Mesendoderm (in vitro differentiated cells): ENCODE measurements around the gene ARHGEF1. TPM values are rescaled to one million over a fixed set of nuclear protein-coding genes. Genes with fewer than 3 reads are reported as not detected.

ENCODE experiments used
- DNase-seq: peaks from one replicate; pipeline ENCODE4 v3.0.0; 2013
- H2AK5ac ChIP-seq: 2 replicates; pipeline ENCODE4 v1.6.1; 2013; ENCODE audit warnings: low read length, inconsistent platforms
- H2BK120ac ChIP-seq: 2 replicates; pipeline ENCODE4 v1.6.1; 2013; ENCODE audit warnings: low read depth, mild to moderate bottlenecking, low read length, moderate library complexity, mixed read lengths
- H2BK15ac ChIP-seq: replicated peaks from 2 replicates; pipeline ENCODE4 v1.6.1; 2013; ENCODE audit warnings: low read depth, mild to moderate bottlenecking, moderate library complexity
- H2BK5ac ChIP-seq: 2 replicates; pipeline ENCODE4 v1.6.1; 2013; ENCODE audit warnings: low read length, inconsistent platforms
- H3K18ac ChIP-seq: 2 replicates; pipeline ENCODE4 v1.6.1; 2013; ENCODE audit warnings: mild to moderate bottlenecking, low read length, mixed read lengths
- H3K23ac ChIP-seq: one replicate; pipeline ENCODE4 v1.6.1; 2013; ENCODE audit warnings: low read length
- H3K27ac ChIP-seq: 2 replicates; pipeline ENCODE4 v1.5.1; 2013; ENCODE audit warnings: low read depth, mild to moderate bottlenecking, inconsistent platforms, low read length, moderate library complexity
- H3K27me3 ChIP-seq: 2 replicates; pipeline ENCODE4 v1.6.1; 2013; ENCODE audit warnings: low read length, control low read depth, mild to moderate bottlenecking, inconsistent platforms; ENCODE audit not compliant: insufficient read depth, poor library complexity
- H3K36me3 ChIP-seq: 2 replicates; pipeline ENCODE4 v1.6.1; 2013; ENCODE audit warnings: low read length, inconsistent platforms; ENCODE audit not compliant: control insufficient read depth, insufficient read depth
- H3K4ac ChIP-seq: one replicate; pipeline ENCODE4 v1.6.1; 2013; ENCODE audit warnings: low read depth, mild to moderate bottlenecking, low read length, moderate library complexity
- H3K4me1 ChIP-seq: 2 replicates; pipeline ENCODE4 v1.6.1; 2013; ENCODE audit warnings: low read depth, low read length, inconsistent platforms; ENCODE audit not compliant: control insufficient read depth
- H3K4me2 ChIP-seq: 2 replicates; pipeline ENCODE4 v1.6.1; 2013; ENCODE audit warnings: low read length
- H3K4me3 ChIP-seq: 2 replicates; pipeline ENCODE4 v1.5.1; 2013; ENCODE audit warnings: mild to moderate bottlenecking, low read length
- H3K56ac ChIP-seq: one replicate; pipeline ENCODE4 v1.6.1; 2013; ENCODE audit warnings: low read length
- H3K79me1 ChIP-seq: 2 replicates; pipeline ENCODE4 v1.6.1; 2013; ENCODE audit warnings: low read length, inconsistent platforms
- H3K79me2 ChIP-seq: 2 replicates; pipeline ENCODE4 v1.6.1; 2013; ENCODE audit warnings: mild to moderate bottlenecking, low read length; ENCODE audit not compliant: control insufficient read depth, insufficient read depth
- H3K9ac ChIP-seq: 2 replicates; pipeline ENCODE4 v1.6.1; 2013; ENCODE audit warnings: low read length, inconsistent platforms
- H4K5ac ChIP-seq: one replicate; pipeline ENCODE4 v1.6.1; 2013; ENCODE audit warnings: low read length
- H4K8ac ChIP-seq: one replicate; pipeline ENCODE4 v1.6.1; 2013; ENCODE audit warnings: low read depth, mild to moderate bottlenecking, control low read depth, low read length, moderate library complexity
- WGBS: extraction: QIAGEN DNeasy Blood & Tissue Kit; methylation state at CpG from one replicate; pipeline ENCODE4 v1.1.7; 2013; ENCODE audit warnings: low lambda C conversion rate, missing lambda C conversion rate; ENCODE audit not compliant: insufficient coverage; ENCODE audit errors: extremely low coverage; 5-methylcytosine and 5-hydroxymethylcytosine counted together
- polyA plus RNA-seq, 2 experiments: library from polyadenylated mRNA; stranded (reverse); fragments of 200-250 nt; gene quantifications; one replicate each; pipeline ENCODE4 v1.2.3, GENCODE V29; 2013

ARHGEF1 gene
- polyA plus RNA-seq (2013, experiment 1 of 2) = 38.0 TPM
- polyA plus RNA-seq (2013, experiment 2 of 2) = 36.4 TPM

GRCh38 chr19:41882568-41883462 is at the start of gene ARHGEF1:
TSS of gene ARHGEF1 (plus strand) at chr19:41883184. CDS start at chr19:41888083, 4,899 bp downstream.
- no peak within 1 kb of the TSS for H2BK5ac ChIP-seq
- DNase-seq = no peak
- H2BK15ac ChIP-seq = no peak within 1 kb of the TSS
- no peaks in the 10 kb centered on the region for H3K27me3 ChIP-seq
- H4K8ac ChIP-seq = peak within 1 kb of the TSS; percentile 68
- H2AK5ac ChIP-seq = peak within 1 kb of the TSS; percentile 71
- H3K27ac ChIP-seq = no peak within 1 kb of the TSS
- H3K4ac ChIP-seq = peak within 1 kb of the TSS; percentile 76
- peak within 1 kb of the TSS; percentile 93 for H3K4me3 ChIP-seq
- H2BK120ac ChIP-seq = no peak within 1 kb of the TSS
- peak within 1 kb of the TSS; percentile 83 for H3K9ac ChIP-seq
- H3K23ac ChIP-seq = no peak within 1 kb of the TSS
- H3K79me2 ChIP-seq = peaks cover 4% of the 10 kb centered on the region
- H3K79me1 ChIP-seq = peaks cover 7% of the 10 kb centered on the region
- peak within 1 kb of the TSS; percentile 90 for H3K56ac ChIP-seq
- no peaks in the 10 kb centered on the region for H3K36me3 ChIP-seq
- H3K18ac ChIP-seq = peak within 1 kb of the TSS; percentile 88
- peak within 1 kb of the TSS; percentile 95 for H3K4me2 ChIP-seq
- WGBS = no CpG with 5 or more reads among the region's 80 CpGs
- no peak within 1 kb of the TSS for H4K5ac ChIP-seq
- H3K4me1 ChIP-seq = peaks cover 10% of the 10 kb centered on the region

GRCh38 chr19:41837981-41838708 is 44.8 kb upstream of the ARHGEF1 start:
- Histone ChIP-seq H3K79me1 (no peaks in the 10 kb centered on the region), H2AK5ac (no peak overlapping the region), H4K5ac (no peak overlapping the region), H3K4ac (no peak overlapping the region), H3K9ac (no peak overlapping the region), H3K4me2 (no peak overlapping the region), H3K4me3 (no peak overlapping the region), H3K27ac (no peak overlapping the region), H3K23ac (no peak overlapping the region), H3K18ac (no peak overlapping the region), H3K56ac (no peak overlapping the region), H3K27me3 (no peaks in the 10 kb centered on the region), H3K79me2 (no peaks in the 10 kb centered on the region), H2BK15ac (no peak overlapping the region), H3K36me3 (no peaks in the 10 kb centered on the region), H3K4me1 (no peaks in the 10 kb centered on the region), H2BK5ac (no peak overlapping the region), H2BK120ac (no peak overlapping the region), H4K8ac (no peak overlapping the region)
- DNase-seq = no peak
- WGBS = no CpG with 5 or more reads among the region's 13 CpGs

- H3K27me3 ChIP-seq = no peaks in the 10 kb centered on the region
- no CpG with 5 or more reads among the region's 2 CpGs for WGBS
These were observed 43.8 kb upstream of the ARHGEF1 start for GRCh38 chr19:41839211-41839610.

GRCh38 chr19:41843371-41843770 is 39.6 kb upstream of the ARHGEF1 start:
- Histone ChIP-seq H3K56ac (no peak overlapping the region), H3K79me2 (no peaks in the 10 kb centered on the region), H4K5ac (no peak overlapping the region), H3K4me1 (no peaks in the 10 kb centered on the region), H3K4me2 (no peak overlapping the region), H3K79me1 (no peaks in the 10 kb centered on the region), H3K36me3 (no peaks in the 10 kb centered on the region), H4K8ac (no peak overlapping the region), H3K4ac (no peak overlapping the region), H2BK120ac (no peak overlapping the region), H3K18ac (no peak overlapping the region), H2BK5ac (no peak overlapping the region), H3K4me3 (no peak overlapping the region), H3K23ac (no peak overlapping the region), H2BK15ac (no peak overlapping the region), H3K9ac (no peak overlapping the region), H2AK5ac (no peak overlapping the region), H3K27ac (no peak overlapping the region), H3K27me3 (no peaks in the 10 kb centered on the region)
- WGBS = no CpG with 5 or more reads among the region's 7 CpGs
- DNase-seq = no peak

More at GRCh38 chr19:41839211-41839610, 43.8 kb upstream of the ARHGEF1 start:
- no peaks in the 10 kb centered on the region for H3K79me1 ChIP-seq
- H3K36me3 ChIP-seq = no peaks in the 10 kb centered on the region
- H3K4ac ChIP-seq = no peak overlapping the region
- no peak overlapping the region for H4K8ac ChIP-seq
- H4K5ac ChIP-seq = no peak overlapping the region
- no peak overlapping the region for H3K4me3 ChIP-seq
- H2BK15ac ChIP-seq = no peak overlapping the region
- DNase-seq = no peak
- H3K9ac ChIP-seq = no peak overlapping the region
- no peak overlapping the region for H2BK5ac ChIP-seq
- H3K56ac ChIP-seq = no peak overlapping the region
- no peak overlapping the region for H2BK120ac ChIP-seq
- H3K4me2 ChIP-seq = no peak overlapping the region
- H3K18ac ChIP-seq = no peak overlapping the region
- H2AK5ac ChIP-seq = no peak overlapping the region
- H3K4me1 ChIP-seq = no peaks in the 10 kb centered on the region
- H3K27ac ChIP-seq = no peak overlapping the region
- H3K79me2 ChIP-seq = no peaks in the 10 kb centered on the region
- no peak overlapping the region for H3K23ac ChIP-seq

- WGBS = no CpG with 5 or more reads among the region's 30 CpGs
These were observed 38.4 kb upstream of the ARHGEF1 start, which contains the start of gene LYPD4 for GRCh38 chr19:41844601-41845000. TSS of gene LYPD4 (minus strand) at chr19:41844683. CDS start at chr19:41839285, 5,398 bp downstream.

More at GRCh38 chr19:41844601-41845000, 38.4 kb upstream of the ARHGEF1 start, which contains the start of gene LYPD4:
- Histone ChIP-seq H3K36me3 (no peaks in the 10 kb centered on the region), H3K79me1 (no peaks in the 10 kb centered on the region), H3K4me3 (no peak within 1 kb of the TSS), H3K4me2 (no peak within 1 kb of the TSS), H2BK15ac (no peak within 1 kb of the TSS), H3K4ac (no peak within 1 kb of the TSS), H4K8ac (no peak within 1 kb of the TSS), H4K5ac (no peak within 1 kb of the TSS), H3K9ac (no peak within 1 kb of the TSS), H3K23ac (no peak within 1 kb of the TSS), H2AK5ac (no peak within 1 kb of the TSS), H3K79me2 (no peaks in the 10 kb centered on the region), H3K4me1 (no peaks in the 10 kb centered on the region), H3K56ac (no peak within 1 kb of the TSS), H3K27ac (no peak within 1 kb of the TSS), H2BK5ac (no peak within 1 kb of the TSS), H3K27me3 (no peaks in the 10 kb centered on the region), H3K18ac (no peak within 1 kb of the TSS), H2BK120ac (no peak within 1 kb of the TSS)
- DNase-seq = no peak
